ENCODE measurements around the gene STUB1.
A peak's percentile ranks its signal among the peaks of the same experiment; 100 is the strongest.

Gene STUB1

GRCh38 chr16:634996-635395, 45.2 kb upstream of the STUB1 start:
- TF ChIP-seq CTCF (IDR thresholded peaks at IDR 0.05; ENCODE audit: insufficient read depth, low read depth, low read length, missing control alignments) = no peak
- DNase-seq (ENCODE audit: low read depth) = no peak
- H3K4me3 ChIP-seq (ENCODE audit: low read length) = peak overlapping the region; percentile 72

GRCh38 chr16:635573-636205, 44.5 kb upstream of the STUB1 start:
- no peak for TF ChIP-seq CTCF (IDR thresholded peaks at IDR 0.05; ENCODE audit: insufficient read depth, low read depth, low read length, missing control alignments)
- H3K4me3 ChIP-seq (ENCODE audit: low read length) = peak overlapping the region; percentile 72
- DNase-seq (ENCODE audit: low read depth) = no peak

GRCh38 chr16:636206-637080, 43.8 kb upstream of the STUB1 start, which contains the start of gene METTL26:
Gene METTL26 (minus strand): TSS chr16:636305. CDS start chr16:636290, 15 bp downstream.
- DNase-seq (ENCODE audit: low read depth) = peak; percentile 96
- TF ChIP-seq CTCF (IDR thresholded peaks at IDR 0.05; ENCODE audit: insufficient read depth, low read depth, low read length, missing control alignments) = no peak
- H3K4me3 ChIP-seq (ENCODE audit: low read length) = peak within 1 kb of the TSS; percentile 72

- TF ChIP-seq CTCF (IDR thresholded peaks at IDR 0.05; ENCODE audit: insufficient read depth, low read depth, low read length, missing control alignments) = no peak
- DNase-seq (ENCODE audit: low read depth) = peak; percentile 92
Observed at GRCh38 chr16:637081-638018, 42.9 kb upstream of the STUB1 start.

GRCh38 chr16:638034-638543, 42.1 kb upstream of the STUB1 start:
- no peak for TF ChIP-seq CTCF (IDR thresholded peaks at IDR 0.05; ENCODE audit: insufficient read depth, low read depth, low read length, missing control alignments)
- no peak for DNase-seq (ENCODE audit: low read depth)
- H3K4me3 ChIP-seq (ENCODE audit: low read length) = no peak overlapping the region

More at GRCh38 chr16:637081-638018, 42.9 kb upstream of the STUB1 start:
- H3K4me3 ChIP-seq (ENCODE audit: low read length) = peak overlapping the region; percentile 72

- TF ChIP-seq CTCF (IDR thresholded peaks at IDR 0.05; ENCODE audit: insufficient read depth, low read depth, low read length, missing control alignments) = no peak
- H3K4me3 ChIP-seq (ENCODE audit: low read length) = no peak overlapping the region
- no peak for DNase-seq (ENCODE audit: low read depth)
Observed at GRCh38 chr16:638836-639235, 41.4 kb upstream of the STUB1 start.

Measured in epithelial cell of esophagus (primary cell).